Adrenal gland (tissue), 12 donors: ENCODE measurements around the gene PRKRA. TPM values are rescaled to one million over a fixed set of nuclear protein-coding genes. Genes with fewer than 3 reads are reported as not detected.

Experiments
- DNase-seq, 7 donors: peaks; one replicate each; pipeline ENCODE4 v3.0.0-alpha.2; 2019 to 2020
- H3K27ac ChIP-seq, 5 donors: fragments of 200-600 bp; sonication (generic) in 4 of 5; 1 replicate in 3 of 5; 2 replicates in 2 of 5; pipeline versions ENCODE4 v1.5.1 to v1.8.0; 2016 to 2020; ENCODE audit warnings: mild to moderate bottlenecking in 1 of 5
- H3K27me3 ChIP-seq: fragments of 200-600 bp; 2 replicates; pipeline ENCODE4 v1.8.0; 2021
- H3K36me3 ChIP-seq, 2 donors: fragments of 200-600 bp; replicated peaks in 1 of 2; 1 replicate in 1 of 2; 2 replicates in 1 of 2; pipeline versions ENCODE4 v1.5.1 to v1.8.0; 2018 to 2022
- H3K4me1 ChIP-seq, 2 donors: fragments of 200-600 bp; replicated peaks in 1 of 2; 1 replicate in 1 of 2; 2 replicates in 1 of 2; pipeline versions ENCODE4 v1.5.1 to v1.8.0; 2018 to 2021
- H3K4me3 ChIP-seq, 4 donors: fragments of 200-600 bp; sonication (generic) in 3 of 4; one replicate each; pipeline ENCODE4 v1.5.1; 2016 to 2018
- H3K9me3 ChIP-seq, 3 donors: fragments of 200-600 bp; sonication (generic) in 1 of 3; replicated peaks in 1 of 3; 1 replicate in 2 of 3; 2 replicates in 1 of 3; pipeline versions ENCODE4 v1.5.1 to v1.8.0; 2016 to 2021
- POLR2A ChIP-seq, 2 donors: fragments of 450-650 bp; IDR thresholded peaks; one replicate each; pipeline ENCODE4 v1.6.1; 2017; ENCODE audit warnings: antibody characterized with exemption in 2 of 2, mild to moderate bottlenecking in 2 of 2, moderate library complexity in 1 of 2
- WGBS, 4 donors: extraction: QIAGEN DNeasy Blood & Tissue Kit in 2 of 4; methylation state at CpG; one replicate each; pipeline versions ENCODE4 v1.1.5 to v1.1.7; 2013 to 2017; 5-methylcytosine and 5-hydroxymethylcytosine counted together
- intact Hi-C, 2 donors: fragments of 100-400 bp; cut with DNase I; formaldehyde crosslinking; loops; one replicate each; pipeline versions ENCODE4 v1.14.1 to v1.15.0; 2022 to 2023
- polyA plus RNA-seq, 3 donors: library from polyadenylated mRNA; stranded (reverse); fragments of 200-250 nt in 2 of 3; fragments of 350-450 nt in 1 of 3; fragmentation: Illumina TruSeq in 1 of 3; extraction: RNeasy Lipid Tissue Mini Kit (QIAGEN cat#74804) in 1 of 3; gene quantifications; one replicate each; pipeline ENCODE4 v1.2.3, GENCODE V29; 2013 to 2014
- total RNA-seq, 9 donors: library from RNA; depleted of rRNA in 4 of 9; stranded (reverse); fragments of >200 nt in 4 of 9; fragments of 120-200 nt in 1 of 9; fragmentation: NEBNext Ultra II Directional in 1 of 9; extraction: Animal tissue kit (Norgen Biotek cat#: 25700) in 1 of 9; gene quantifications; one replicate each; pipeline versions ENCODE4 v1.1.0 to v1.2.4, GENCODE V29; 2013 to 2023
- TF ChIP-seq, protein P1 (sequence below), 6 experiments: fragments of 450-650 bp in 4 of 6; fragments of 200-600 bp in 2 of 6; sonication (generic) in 1 of 6; IDR thresholded peaks; 1 replicate in 5 of 6; 2 replicates in 1 of 6; pipeline versions ENCODE4 v1.5.1 to v1.8.0; 2016 to 2021; ENCODE audit warnings: antibody characterized with exemption in 6 of 6, mild to moderate bottlenecking in 2 of 6, moderate library complexity in 1 of 6
- donor health status: healthy with polysubstance abuse.
- donor health status: Bipolar disorder and iron deficiency.
- donor health status: DM: yes; HTN: yes; CAD: no.
- donor health status: DM: no; HTN: no; CAD: no.
- donor health status: DM: no; HTN: no; CAD: no.
- donor health status: DM: yes; HTN: yes; CAD: no.

Gene PRKRA
- total and polyA plus RNA-seq, 12 donors, result 33.5 to 55.2 (median 42.3) TPM

DNA sequence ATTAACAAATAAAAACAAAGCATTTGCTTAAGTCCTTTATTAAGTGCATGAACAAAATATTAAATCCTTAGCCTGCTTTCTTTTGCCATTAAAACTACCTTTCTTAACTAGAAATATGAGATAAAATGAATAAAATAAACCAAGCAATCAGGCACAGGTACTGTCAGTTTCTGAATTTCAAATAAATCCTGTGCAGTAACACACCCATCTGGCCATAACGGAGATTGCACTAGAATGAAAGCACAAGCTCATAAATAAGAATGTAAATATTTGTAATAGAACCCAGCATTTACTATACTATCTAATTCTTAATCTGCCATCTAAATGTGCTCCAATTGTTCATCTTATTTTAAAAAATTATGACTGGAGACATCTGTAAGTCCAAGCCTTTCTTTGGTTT, 31.9 kb downstream of the PRKRA start:
- Histone ChIP-seq H3K27me3 (no peaks in the 10 kb centered on the region), H3K36me3 (no peaks in the 10 kb centered on the region), H3K4me1 (peaks cover 0 to 15% of the 10 kb centered on the region in 2 donors), H3K4me3 (no peak overlapping the region), H3K27ac (no peak overlapping the region), H3K9me3 (no peaks in the 10 kb centered on the region)
- no peak for TF ChIP-seq POLR2A (IDR thresholded peaks at IDR 0.05)
- TF ChIP-seq, protein P1, sequence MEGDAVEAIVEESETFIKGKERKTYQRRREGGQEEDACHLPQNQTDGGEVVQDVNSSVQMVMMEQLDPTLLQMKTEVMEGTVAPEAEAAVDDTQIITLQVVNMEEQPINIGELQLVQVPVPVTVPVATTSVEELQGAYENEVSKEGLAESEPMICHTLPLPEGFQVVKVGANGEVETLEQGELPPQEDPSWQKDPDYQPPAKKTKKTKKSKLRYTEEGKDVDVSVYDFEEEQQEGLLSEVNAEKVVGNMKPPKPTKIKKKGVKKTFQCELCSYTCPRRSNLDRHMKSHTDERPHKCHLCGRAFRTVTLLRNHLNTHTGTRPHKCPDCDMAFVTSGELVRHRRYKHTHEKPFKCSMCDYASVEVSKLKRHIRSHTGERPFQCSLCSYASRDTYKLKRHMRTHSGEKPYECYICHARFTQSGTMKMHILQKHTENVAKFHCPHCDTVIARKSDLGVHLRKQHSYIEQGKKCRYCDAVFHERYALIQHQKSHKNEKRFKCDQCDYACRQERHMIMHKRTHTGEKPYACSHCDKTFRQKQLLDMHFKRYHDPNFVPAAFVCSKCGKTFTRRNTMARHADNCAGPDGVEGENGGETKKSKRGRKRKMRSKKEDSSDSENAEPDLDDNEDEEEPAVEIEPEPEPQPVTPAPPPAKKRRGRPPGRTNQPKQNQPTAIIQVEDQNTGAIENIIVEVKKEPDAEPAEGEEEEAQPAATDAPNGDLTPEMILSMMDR (IDR thresholded peaks at IDR 0.05), result peak in 2 of 6 experiments; percentile 10 to 33
- no peak for DNase-seq
- intact Hi-C loops, result loop anchor here in 1 of 2 donors (10.0 kb wide), 1 partner anchor 294 kb away; no protein-coding TSS in a partner anchor
- 59 to 69% (median 65%) methylated on average over 1 of the region's 1 CpG for WGBS, 4 donors

DNA sequence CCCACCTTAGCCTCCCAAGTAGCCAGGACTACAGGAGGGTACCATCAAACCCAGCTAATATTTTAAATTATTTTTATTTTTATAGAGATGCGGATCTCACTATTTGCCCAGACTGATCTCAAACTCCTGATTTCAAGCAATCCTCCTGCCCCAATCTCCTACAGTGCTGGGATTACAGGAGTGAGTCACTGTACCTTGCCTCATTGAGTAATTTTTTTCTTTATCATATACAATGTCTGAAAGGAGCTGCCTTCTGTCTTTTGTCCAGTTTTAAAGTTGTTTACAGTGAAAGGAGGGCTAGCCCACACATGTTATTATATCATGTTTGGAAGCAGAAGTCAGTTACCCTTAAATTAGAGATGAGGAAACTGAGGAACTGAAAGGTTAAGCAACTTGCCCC, 32.5 kb downstream of the PRKRA start:
- TF ChIP-seq, protein P1 (IDR thresholded peaks at IDR 0.05), result no peak
- no peak for TF ChIP-seq POLR2A (IDR thresholded peaks at IDR 0.05)
- no peak overlapping the region for H3K27ac ChIP-seq
- intact Hi-C loops, result loop anchor here in 1 of 2 donors (10.0 kb wide), 1 partner anchor 294 kb away; no protein-coding TSS in a partner anchor
- WGBS, 4 donors, result 93 to 100% (median 98%) methylated on average over 1 of the region's 1 CpG
- no peak for DNase-seq
- H3K36me3 ChIP-seq, result no peaks in the 10 kb centered on the region
- H3K4me1 ChIP-seq, result peaks cover 0 to 15% of the 10 kb centered on the region in 2 donors
- H3K27me3 ChIP-seq, result no peaks in the 10 kb centered on the region
- H3K4me3 ChIP-seq, result no peak overlapping the region
- no peaks in the 10 kb centered on the region for H3K9me3 ChIP-seq

DNA sequence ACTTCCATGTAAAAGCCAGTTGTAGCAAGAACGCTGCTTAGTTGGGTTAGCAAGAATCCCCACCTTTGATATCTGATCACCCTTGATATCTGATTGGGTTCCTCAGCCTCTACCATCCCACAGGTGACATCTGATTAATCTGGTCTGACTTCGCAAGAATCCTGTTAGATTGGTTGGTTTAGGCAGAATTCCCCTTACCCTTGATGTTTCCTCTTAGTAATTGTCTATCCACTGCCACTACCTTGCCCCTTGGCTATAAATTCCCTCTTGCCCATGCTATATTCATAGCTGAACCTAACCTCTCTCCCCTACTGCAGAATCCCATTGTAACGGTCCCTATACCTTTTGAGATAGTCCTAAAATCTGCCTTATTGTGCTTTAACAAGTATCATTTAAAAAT, 33.1 kb downstream of the PRKRA start:
- intact Hi-C loops, result loop anchor here in 1 of 2 donors (10.0 kb wide), 1 partner anchor 293 kb away; no protein-coding TSS in a partner anchor

DNA sequence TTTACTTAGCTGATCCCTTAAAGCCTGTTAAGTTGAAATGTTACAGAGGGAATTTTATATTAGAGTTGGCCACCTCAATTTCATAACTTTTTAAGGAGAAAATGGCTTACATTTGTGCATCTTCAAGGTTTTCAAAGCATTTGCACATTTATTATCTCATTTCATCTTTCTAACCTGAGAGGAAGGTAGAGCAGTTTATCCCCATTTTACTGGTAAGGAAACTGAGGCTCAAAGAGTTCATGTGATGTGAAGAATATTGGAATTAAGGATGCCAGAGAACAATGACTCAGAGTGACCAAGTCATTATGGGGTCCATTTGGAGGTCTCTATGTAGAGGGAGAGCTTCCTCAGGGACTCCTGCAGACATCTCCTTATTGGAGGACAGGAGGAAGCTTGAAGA, 35.0 kb downstream of the PRKRA start:
- H3K27me3 ChIP-seq, result no peaks in the 10 kb centered on the region
- no peak for DNase-seq
- no peaks in the 10 kb centered on the region for H3K36me3 ChIP-seq
- H3K4me3 ChIP-seq, result no peak overlapping the region
- intact Hi-C loops, result loop anchor here in 1 of 2 donors (10.0 kb wide), 1 partner anchor 291 kb away; no protein-coding TSS in a partner anchor
- no peak for TF ChIP-seq POLR2A (IDR thresholded peaks at IDR 0.05)
- TF ChIP-seq, protein P1 (IDR thresholded peaks at IDR 0.05), result no peak
- no peaks in the 10 kb centered on the region for H3K9me3 ChIP-seq
- H3K27ac ChIP-seq, result no peak overlapping the region
- peaks cover 0 to 20% of the 10 kb centered on the region in 2 donors for H3K4me1 ChIP-seq

More for the DNA sequence above, 33.1 kb downstream of the PRKRA start:
- H3K9me3 ChIP-seq, result no peaks in the 10 kb centered on the region
- peaks cover 0 to 18% of the 10 kb centered on the region in 2 donors for H3K4me1 ChIP-seq
- H3K27me3 ChIP-seq, result no peaks in the 10 kb centered on the region
- no peak overlapping the region for H3K4me3 ChIP-seq
- no peak for TF ChIP-seq POLR2A (IDR thresholded peaks at IDR 0.05)
- TF ChIP-seq, protein P1 (IDR thresholded peaks at IDR 0.05), result no peak
- no peak for DNase-seq
- 88 to 100% (median 96%) methylated on average over 3 of the region's 3 CpGs for WGBS, 4 donors
- H3K27ac ChIP-seq, result no peak overlapping the region
- H3K36me3 ChIP-seq, result no peaks in the 10 kb centered on the region
